K562 (cell line): ENCODE results near the gene COQ3. TPM values are rescaled to one million over a fixed set of nuclear protein-coding genes. Genes with fewer than 3 reads are reported as not detected.

Experiments used
- ATAC-seq: fragments of 200-7000 bp; cut with Tn5 transposase; 3 replicates; pipeline ENCODE4 v1.9.1; 2020; ENCODE audit warnings: moderate library complexity
- BruUV-seq: library from RNA; stranded (reverse); fragments of 400-500 nt; replicated peaks from 2 replicates; lab custom pipeline; 2021; lab: Mats Ljungman, UMichigan
- CTCF ChIA-PET: fragments of 300-600 bp; formaldehyde crosslinking; extraction: SDS; loops from one replicate; lab custom pipeline; 2021; ENCODE audit warnings: low intra/inter-chr PET ratio; lab: Yijun Ruan, JAX
- POLR2A ChIA-PET: fragments of 300-600, 350-650 bp; sonication (Branson Sonifier 250); formaldehyde crosslinking; extraction: SDS; loops from one replicate; lab custom pipeline; 2021; ENCODE audit warnings: antibody characterized with exemption, inconsistent platforms; lab: Yijun Ruan, JAX
- DNase-seq, 4 experiments: peaks; one replicate each; pipeline versions ENCODE4 v3.0.0 to v3.0.0-alpha.2; 2011 to 2018; ENCODE audit warnings: low spot score in 3 of 4, mixed read lengths in 3 of 4; ENCODE audit errors: extremely low read depth in 1 of 4
- FAIRE-seq: peaks from 2 replicates; lab custom pipeline; 2011; peaks lifted over from hg19 to GRCh38; lab: Jason Lieb, UNC
- H2AFZ ChIP-seq: 2 replicates; pipeline ENCODE4 v1.6.0; 2011; ENCODE audit warnings: low read depth, low read length, control low read depth, inconsistent platforms
- H3K27ac ChIP-seq: fragments of 200-600 bp; 3 replicates; pipeline ENCODE4 v1.8.0; 2011; ENCODE audit warnings: low read depth, mild to moderate bottlenecking, control low read depth, inconsistent platforms, low read length, moderate library complexity, mixed read lengths; ENCODE audit errors: extremely low read depth
- H3K27me3 ChIP-seq, 2 experiments: fragments of 300-600 bp in 1 of 2; 2 replicates in 1 of 2; 3 replicates in 1 of 2; pipeline versions ENCODE4 v1.6.0 to v1.8.0; 2011; ENCODE audit warnings: inconsistent platforms in 2 of 2, low read length in 2 of 2, mild to moderate bottlenecking in 1 of 2, mixed read lengths in 1 of 2, moderate library complexity in 1 of 2; ENCODE audit not compliant: control insufficient read depth in 2 of 2, insufficient read depth in 2 of 2
- H3K36me3 ChIP-seq: fragments of 300-600 bp; 3 replicates; pipeline ENCODE4 v1.8.0; 2011; ENCODE audit warnings: mild to moderate bottlenecking, low read length, inconsistent platforms; ENCODE audit not compliant: control insufficient read depth, insufficient read depth
- H3K4me1 ChIP-seq, 2 experiments: fragments of 200-600 bp in 1 of 2; replicated peaks in 1 of 2; 2 replicates in 1 of 2; 3 replicates in 1 of 2; pipeline versions ENCODE4 v1.5.1 to v1.8.0; 2011; ENCODE audit warnings: inconsistent platforms in 2 of 2, low read length in 2 of 2, mild to moderate bottlenecking in 1 of 2, mixed read lengths in 1 of 2, moderate library complexity in 1 of 2; ENCODE audit not compliant: control insufficient read depth in 2 of 2, insufficient read depth in 2 of 2
- H3K4me2 ChIP-seq: 2 replicates; pipeline ENCODE4 v1.6.1; 2011; ENCODE audit warnings: low read length, control low read depth, inconsistent platforms, mixed read lengths; ENCODE audit not compliant: insufficient read depth
- H3K4me3 ChIP-seq: fragments of 200-600 bp; sonication (generic), shearing (Covaris generic); 2 replicates; pipeline ENCODE4 v1.5.1; 2016; ENCODE audit warnings: control low read depth, inconsistent platforms
- H3K79me2 ChIP-seq: fragments of 200-600 bp; 3 replicates; pipeline ENCODE4 v1.8.0; 2011; ENCODE audit warnings: low read length, inconsistent platforms; ENCODE audit not compliant: control insufficient read depth, insufficient read depth
- H3K9ac ChIP-seq, 2 experiments: 2 replicates each; pipeline versions ENCODE4 v1.6.0 to v1.6.1; 2011; ENCODE audit warnings: low read depth in 2 of 2, low read length in 2 of 2, control low read depth in 1 of 2, inconsistent platforms in 1 of 2, mild to moderate bottlenecking in 1 of 2, mixed read lengths in 1 of 2; ENCODE audit not compliant: insufficient read depth in 1 of 2
- H3K9me1 ChIP-seq: one replicate; pipeline ENCODE4 v1.6.0; 2011; ENCODE audit warnings: inconsistent platforms, mild to moderate bottlenecking, low read length, moderate library complexity; ENCODE audit not compliant: control insufficient read depth, insufficient read depth
- H3K9me3 ChIP-seq: replicated peaks from 2 replicates; pipeline ENCODE4 v1.5.1; 2011; ENCODE audit warnings: low read depth, low read length, inconsistent platforms; ENCODE audit not compliant: control insufficient read depth, insufficient read depth
- H4K20me1 ChIP-seq: replicated peaks from 2 replicates; pipeline ENCODE4 v1.6.1; 2011; ENCODE audit warnings: low read length, inconsistent platforms, mixed read lengths; ENCODE audit not compliant: control insufficient read depth, insufficient read depth
- CGGBP1 ChIP-seq: fragments of 250-450 bp; sonication (Bioruptor Pico); IDR thresholded peaks from 2 replicates; pipeline ENCODE4 v1.9.0; 2021; ENCODE audit warnings: mild to moderate bottlenecking
- E2F6 ChIP-seq, 2 experiments: IDR thresholded peaks; 2 replicates each; pipeline ENCODE4 v1.6.1; 2011; ENCODE audit warnings: borderline replicate concordance in 1 of 2, control low read depth in 1 of 2, low read depth in 1 of 2, low read length in 1 of 2, mild to moderate bottlenecking in 1 of 2, mixed read lengths in 1 of 2, moderate library complexity in 1 of 2; ENCODE audit not compliant: insufficient read depth in 1 of 2, insufficient read length in 1 of 2, poor library complexity in 1 of 2, severe bottlenecking in 1 of 2; ENCODE audit errors: extremely low read depth in 1 of 2
- RBM14 ChIP-seq: fragments of 200-400 bp; formaldehyde crosslinking; IDR thresholded peaks from 2 replicates; pipeline ENCODE4 v1.6.1; 2018; ENCODE audit warnings: low read depth, mild to moderate bottlenecking, low read length, moderate library complexity, borderline replicate concordance; ENCODE audit not compliant: insufficient read depth
- ZBTB26 ChIP-seq: fragments of 450-650 bp; formaldehyde crosslinking; IDR thresholded peaks from 2 replicates; pipeline ENCODE4 v1.4.0; 2022; ENCODE audit warnings: missing genetic modification characterization
- ZBTB40 ChIP-seq, 2 experiments: fragments of 450-650 bp in 1 of 2; sonication (generic) in 1 of 2; formaldehyde crosslinking in 1 of 2; IDR thresholded peaks; 2 replicates each; pipeline versions ENCODE4 v1.7.1 to v1.9.0; 2016 to 2022; ENCODE audit warnings: inconsistent platforms in 1 of 2, mild to moderate bottlenecking in 1 of 2, missing genetic modification reagents in 1 of 2
- ZC3H8 ChIP-seq: fragments of 450-650 bp; IDR thresholded peaks from 2 replicates; pipeline ENCODE4 v1.6.1; 2017
- ZFP91 ChIP-seq: sonication (generic); formaldehyde crosslinking; IDR thresholded peaks from 2 replicates; pipeline ENCODE4 v1.8.0; 2022; ENCODE audit warnings: mild to moderate bottlenecking, missing genetic modification reagents
- WGBS: fragments of 100-300 bp; shearing (Covaris generic); methylation state at CpG from one replicate; pipeline ENCODE4 v1.1.6; 2016; ENCODE audit warnings: low coverage, mixed read lengths; ENCODE audit not compliant: insufficient coverage; ENCODE audit errors: missing lambda C conversion rate; 5-methylcytosine and 5-hydroxymethylcytosine counted together
- in situ Hi-C: fragments of 300-500 bp; cut with MboI; formaldehyde crosslinking; loops from 4 replicates; pipeline ENCODE4 v1.15.0; 2018; ENCODE audit warnings: inconsistent platforms, mixed read lengths
- intact Hi-C: fragments of 100-400 bp; cut with micrococcal nuclease; formaldehyde crosslinking; loops from 2 replicates; pipeline ENCODE4 v1.14.2; 2022
- polyA plus RNA-seq, 8 experiments: library from polyadenylated mRNA; depleted of rRNA in 4 of 8; stranded (reverse) in 5 of 8; unstranded in 3 of 8; fragments of >200 nt; fragmentation: Nextera tagmentation in 2 of 8; fragmentation: Illumina TruSeq in 1 of 8; extraction: Ambion mirVana in 2 of 8; extraction: Trizol in 1 of 8; gene quantifications; 2 replicates each; pipeline versions ENCODE4 v1.2.1 to v1.2.3, GENCODE V29; 2011 to 2014; ENCODE audit warnings: inconsistent platforms in 1 of 8, missing spikeins in 1 of 8
- total RNA-seq, 7 experiments: library from RNA; depleted of rRNA in 6 of 7; stranded (reverse); fragments of >200 nt in 6 of 7; fragmentation: Illumina TruSeq in 2 of 7; extraction: Trizol in 2 of 7; gene quantifications; 2 replicates each; pipeline versions ENCODE4 v1.2.1 to v1.2.3, GENCODE V29; 2011 to 2021; ENCODE audit warnings: low replicate concordance in 1 of 7

COQ3 gene
- total and polyA plus RNA-seq, 9 of the 15 experiments (the other 6 are each of a cell fraction or from before 2014, with no cell fraction given): 16.9 to 137 (median 33.9) TPM

GRCh38 chr6:99390896-99391295 lies 3.1 kb downstream of the COQ3 start:
- Histone ChIP-seq H3K4me1 (peaks cover 3 to 4% of the 10 kb centered on the region in 2 experiments; a peak in 3 of 5 replicates), H3K4me2 (no peak overlapping the region), H3K9ac (no peak overlapping the region), H3K4me3 (no peak overlapping the region), H3K79me2 (peaks cover 15% of the 10 kb centered on the region; the same call in 2 of the 3 replicates), H2AFZ (no peak overlapping the region), H3K27me3 (no peaks in the 10 kb centered on the region), H3K36me3 (no peaks in the 10 kb centered on the region), H4K20me1 (no peaks in the 10 kb centered on the region), H3K27ac (no peak overlapping the region), H3K9me3 (no peaks in the 10 kb centered on the region), H3K9me1 (no peaks in the 10 kb centered on the region)
- in situ Hi-C loops: no loop called here
- intact Hi-C loops: loop anchor here (5.0 kb wide), 1 partner anchor 59 kb away; no protein-coding TSS in a partner anchor
- BruUV-seq: no TSS peak
- ChIA-PET POLR2A (no interaction called here), CTCF (no interaction called here)
- WGBS: 97% methylated on average over 3 of the region's 3 CpGs
- DNase-seq (no peak), FAIRE-seq (no peak), ATAC-seq (no peak)
- no peak for TF ChIP-seq CGGBP1 (CRISPR knock-in tag)
- TF ChIP-seq E2F6 (IDR thresholded peaks at IDR 0.05; ENCODE audit: borderline replicate concordance in 1 of 2, extremely low read depth in 1 of 2, insufficient read depth in 1 of 2, insufficient read length in 1 of 2, low read depth in 1 of 2, low read length in 1 of 2, poor library complexity in 1 of 2, severe bottlenecking in 1 of 2): no peak
- TF ChIP-seq ZBTB40 (IDR thresholded peaks at IDR 0.05): no peak
- no peak for TF ChIP-seq ZBTB40 (CRISPR knock-in tag; IDR thresholded peaks at IDR 0.05)
- no peak for TF ChIP-seq ZC3H8
- TF ChIP-seq ZFP91: no peak
- TF ChIP-seq ZBTB26 (CRISPR knock-in tag): no peak
- TF ChIP-seq RBM14: no peak
